Left ventricle myocardium inferior (tissue), 1 donor: ENCODE data around the gene CREB1. TPM values are rescaled to one million over a fixed set of nuclear protein-coding genes. Genes with fewer than 3 reads are reported as not detected.

Source experiments
- DNase-seq: peaks from one replicate; pipeline ENCODE4 v3.0.0-alpha.2; 2020
- H3K27ac ChIP-seq: fragments of 200-600 bp; replicated peaks from 2 replicates; pipeline ENCODE4 v1.8.0; 2021
- H3K27me3 ChIP-seq: fragments of 200-600 bp; 2 replicates; pipeline ENCODE4 v1.8.0; 2021; ENCODE audit warnings: low read depth
- H3K36me3 ChIP-seq: fragments of 200-600 bp; 2 replicates; pipeline ENCODE4 v1.8.0; 2021
- H3K4me1 ChIP-seq: fragments of 200-600 bp; 2 replicates; pipeline ENCODE4 v1.8.0; 2021
- H3K4me3 ChIP-seq: fragments of 200-600 bp; 2 replicates; pipeline ENCODE4 v1.8.0; 2021; ENCODE audit warnings: mild to moderate bottlenecking, moderate library complexity
- H3K9me3 ChIP-seq: fragments of 200-600 bp; replicated peaks from 2 replicates; pipeline ENCODE4 v1.8.0; 2021
- CTCF ChIP-seq: fragments of 200-600 bp; IDR thresholded peaks from 2 replicates; pipeline ENCODE4 v1.8.0; 2021; ENCODE audit warnings: antibody characterized with exemption, mild to moderate bottlenecking, borderline replicate concordance
- intact Hi-C: fragments of 100-400 bp; cut with micrococcal nuclease; formaldehyde crosslinking; loops from one replicate; pipeline ENCODE4 v1.11.0; 2022
- total RNA-seq: library from RNA; stranded (reverse); fragmentation: NEBNext Ultra II Directional; extraction: Animal tissue kit (Norgen Biotek cat#: 25700); gene quantifications from one replicate; pipeline ENCODE4 v1.2.1, GENCODE V29; 2021
- donor health status: DM: no; HTN: yes; CAD: no; lungs with severe emphysema.

Gene CREB1
- total RNA-seq, 1 donor from 2014 or later, result 50.5 TPM

GRCh38 chr2:207504513-207505170 lies 25.1 kb upstream of the CREB1 start:
- H3K27me3 ChIP-seq, result no peaks in the 10 kb centered on the region
- H3K4me3 ChIP-seq, result peak overlapping the region; percentile 15
- peak overlapping the region; percentile 84 for H3K27ac ChIP-seq
- H3K36me3 ChIP-seq, result no peaks in the 10 kb centered on the region
- peaks cover 57% of the 10 kb centered on the region for H3K4me1 ChIP-seq
- peak; percentile 30 for DNase-seq
- TF ChIP-seq CTCF, result no peak
- H3K9me3 ChIP-seq, result no peaks in the 10 kb centered on the region
- intact Hi-C loops, result no loop called here

GRCh38 chr2:207505171-207505570 lies 24.6 kb upstream of the CREB1 start:
- Histone ChIP-seq H3K4me1 (peaks cover 55% of the 10 kb centered on the region), H3K9me3 (no peaks in the 10 kb centered on the region), H3K4me3 (peak overlapping the region; percentile 15), H3K27me3 (no peaks in the 10 kb centered on the region), H3K36me3 (no peaks in the 10 kb centered on the region), H3K27ac (peak overlapping the region; percentile 84)
- no peak for DNase-seq
- no peak for TF ChIP-seq CTCF
- intact Hi-C loops, result no loop called here

GRCh38 chr2:207505728-207506127 lies 24.0 kb upstream of the CREB1 start:
- no peaks in the 10 kb centered on the region for H3K36me3 ChIP-seq
- H3K4me1 ChIP-seq, result peaks cover 55% of the 10 kb centered on the region
- no peak overlapping the region for H3K4me3 ChIP-seq
- intact Hi-C loops, result no loop called here
- H3K27ac ChIP-seq, result peak overlapping the region; percentile 84
- DNase-seq, result no peak
- no peaks in the 10 kb centered on the region for H3K9me3 ChIP-seq
- TF ChIP-seq CTCF, result no peak
- H3K27me3 ChIP-seq, result no peaks in the 10 kb centered on the region

GRCh38 chr2:207506426-207506825 lies 23.3 kb upstream of the CREB1 start:
- no peak for TF ChIP-seq CTCF
- intact Hi-C loops, result no loop called here
- H3K36me3 ChIP-seq, result no peaks in the 10 kb centered on the region
- DNase-seq, result no peak
- no peaks in the 10 kb centered on the region for H3K9me3 ChIP-seq
- H3K27ac ChIP-seq, result no peak overlapping the region
- H3K4me1 ChIP-seq, result peaks cover 52% of the 10 kb centered on the region
- H3K4me3 ChIP-seq, result no peak overlapping the region
- H3K27me3 ChIP-seq, result no peaks in the 10 kb centered on the region

GRCh38 chr2:207510148-207510547 lies 19.6 kb upstream of the CREB1 start:
- no peak for TF ChIP-seq CTCF
- intact Hi-C loops, result no loop called here
- no peak for DNase-seq

More at GRCh38 chr2:207510148-207510547, 19.6 kb upstream of the CREB1 start:
- no peak overlapping the region for H3K27ac ChIP-seq
- no peaks in the 10 kb centered on the region for H3K36me3 ChIP-seq
- peaks cover 25% of the 10 kb centered on the region for H3K4me1 ChIP-seq
- H3K4me3 ChIP-seq, result no peak overlapping the region
- no peaks in the 10 kb centered on the region for H3K27me3 ChIP-seq
- no peaks in the 10 kb centered on the region for H3K9me3 ChIP-seq
